ENCODE data around the gene PLK1.
"Not testable (repeated sequence)": the region's sequence is repeated elsewhere in the genome, so short reads cannot be mapped to it uniquely, and the experiment has no call there.

PLK1 gene

GRCh38 chr16:23678430-23679273 is at the start of gene PLK1:
Gene PLK1 (plus strand): TSS chr16:23678889. CDS start chr16:23678933, 44 bp downstream.
- DNase-seq, result peak; percentile 66 to 75

GRCh38 chr16:23629516-23629915 is 49.2 kb upstream of the PLK1 start:
- no peak for DNase-seq

- DNase-seq, result not testable (repeated sequence)
Measured at GRCh38 chr16:23631874-23632273, 46.8 kb upstream of the PLK1 start.

GRCh38 chr16:23634461-23635036 is 44.1 kb upstream of the PLK1 start:
- DNase-seq, result no peak

GRCh38 chr16:23635958-23636357 is 42.7 kb upstream of the PLK1 start:
- no peak for DNase-seq

GRCh38 chr16:23640615-23640930 is 38.1 kb upstream of the PLK1 start:
- DNase-seq, result peak in 1 of 2 donors; percentile 1

GRCh38 chr16:23640931-23641765 is 37.5 kb upstream of the PLK1 start, which contains the start of the genes DCTN5 and PALB2:
Gene DCTN5 (plus strand): TSS chr16:23641466. CDS start chr16:23641543, 77 bp downstream.
Gene PALB2 (minus strand): TSS chr16:23641310. CDS start chr16:23641157, 153 bp downstream.
- peak; percentile 87 to 90 for DNase-seq

GRCh38 chr16:23642246-23642774 is 36.4 kb upstream of the PLK1 start:
- no peak for DNase-seq

GRCh38 chr16:23650674-23651416 is 27.8 kb upstream of the PLK1 start:
- DNase-seq, result no peak

GRCh38 chr16:23651943-23652468 is 26.7 kb upstream of the PLK1 start:
- no peak for DNase-seq

- DNase-seq, result no peak
Measured at GRCh38 chr16:23663918-23664317, 14.8 kb upstream of the PLK1 start.

GRCh38 chr16:23666571-23667354 is 11.9 kb upstream of the PLK1 start:
- DNase-seq, result no peak

- DNase-seq, result no peak
Measured at GRCh38 chr16:23667355-23667659, 11.4 kb upstream of the PLK1 start.

GRCh38 chr16:23668225-23668624 is 10.5 kb upstream of the PLK1 start:
- DNase-seq, result no peak

GRCh38 chr16:23668873-23669272 is 9.8 kb upstream of the PLK1 start:
- no peak for DNase-seq

- DNase-seq, result no peak
Measured at GRCh38 chr16:23670137-23670776, 8.4 kb upstream of the PLK1 start.

- DNase-seq, result no peak
Measured at GRCh38 chr16:23673971-23674614, 4.6 kb upstream of the PLK1 start.

- no peak for DNase-seq
Measured at GRCh38 chr16:23676924-23677480, 1.7 kb upstream of the PLK1 start.

GRCh38 chr16:23679274-23679985 is 741 bp downstream of the PLK1 start:
- peak in 1 of 2 donors; percentile 8 for DNase-seq

GRCh38 chr16:23679986-23680336 is 1.3 kb downstream of the PLK1 start:
- DNase-seq, result no peak

All from CD4-positive, alpha-beta T cell treated with Interferon alpha-2 for 1 hour (primary cell).